ENCODE data around the gene GRM8.

- TF ChIP-seq, protein P1, sequence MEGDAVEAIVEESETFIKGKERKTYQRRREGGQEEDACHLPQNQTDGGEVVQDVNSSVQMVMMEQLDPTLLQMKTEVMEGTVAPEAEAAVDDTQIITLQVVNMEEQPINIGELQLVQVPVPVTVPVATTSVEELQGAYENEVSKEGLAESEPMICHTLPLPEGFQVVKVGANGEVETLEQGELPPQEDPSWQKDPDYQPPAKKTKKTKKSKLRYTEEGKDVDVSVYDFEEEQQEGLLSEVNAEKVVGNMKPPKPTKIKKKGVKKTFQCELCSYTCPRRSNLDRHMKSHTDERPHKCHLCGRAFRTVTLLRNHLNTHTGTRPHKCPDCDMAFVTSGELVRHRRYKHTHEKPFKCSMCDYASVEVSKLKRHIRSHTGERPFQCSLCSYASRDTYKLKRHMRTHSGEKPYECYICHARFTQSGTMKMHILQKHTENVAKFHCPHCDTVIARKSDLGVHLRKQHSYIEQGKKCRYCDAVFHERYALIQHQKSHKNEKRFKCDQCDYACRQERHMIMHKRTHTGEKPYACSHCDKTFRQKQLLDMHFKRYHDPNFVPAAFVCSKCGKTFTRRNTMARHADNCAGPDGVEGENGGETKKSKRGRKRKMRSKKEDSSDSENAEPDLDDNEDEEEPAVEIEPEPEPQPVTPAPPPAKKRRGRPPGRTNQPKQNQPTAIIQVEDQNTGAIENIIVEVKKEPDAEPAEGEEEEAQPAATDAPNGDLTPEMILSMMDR (IDR thresholded peaks at IDR 0.05), result no peak
- TF ChIP-seq POLR2A (IDR thresholded peaks at IDR 0.05), result no peak
- TF ChIP-seq EP300 (IDR thresholded peaks at IDR 0.05), result no peak
- TF ChIP-seq POLR2AphosphoS5 (IDR thresholded peaks at IDR 0.05), result no peak
These were observed 792.1 kb downstream of the GRM8 start for GRCh38 chr7:126460664-126461063.

All from stomach (tissue), 4 donors.